GM12864 (cell line): ENCODE data around the gene SMIM5.
"Not testable (repeated sequence)": the region's sequence is repeated elsewhere in the genome, so short reads cannot be mapped to it uniquely, and the experiment has no call there.

Source experiments
- DNase-seq: peaks from one replicate; pipeline ENCODE4 v3.0.0-alpha.2; 2011; ENCODE audit warnings: low read depth
- H3K4me3 ChIP-seq: 2 replicates; pipeline ENCODE4 v1.5.1; 2011; ENCODE audit warnings: mild to moderate bottlenecking, low read depth, low read length, control low read depth
- CTCF ChIP-seq: IDR thresholded peaks from 2 replicates; pipeline ENCODE4 v1.5.1; 2011; ENCODE audit warnings: low read depth, mild to moderate bottlenecking, moderate library complexity, low read length, control low read depth, inconsistent platforms; ENCODE audit errors: missing control alignments

The SMIM5 gene

GRCh38 chr17:75637143-75637538 lies 3.9 kb downstream of the SMIM5 start:
- TF ChIP-seq CTCF = no peak
- no peak for DNase-seq
- H3K4me3 ChIP-seq = no peak overlapping the region

DNA sequence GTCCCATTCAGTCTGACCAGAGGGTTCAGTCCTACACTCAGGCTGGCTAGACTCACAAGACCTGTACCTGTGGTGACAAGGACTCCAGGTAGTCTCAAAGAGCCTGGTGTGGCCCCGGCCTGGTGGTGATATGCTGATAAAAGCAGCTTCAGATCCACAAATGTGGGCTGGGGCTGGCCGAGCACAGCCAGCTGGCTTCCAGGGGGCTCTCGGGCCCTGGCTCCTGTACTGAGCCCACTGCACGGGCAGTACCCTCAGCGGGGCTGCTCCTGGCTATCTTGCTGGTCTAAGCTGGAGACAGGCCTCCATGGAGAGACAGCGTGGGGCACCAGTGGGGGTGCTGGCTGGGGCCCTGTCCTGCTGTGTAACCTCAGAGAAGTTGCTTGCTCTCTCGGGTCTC lies 4.3 kb downstream of the SMIM5 start:
- no peak overlapping the region for H3K4me3 ChIP-seq
- TF ChIP-seq CTCF = no peak
- DNase-seq = no peak

DNA sequence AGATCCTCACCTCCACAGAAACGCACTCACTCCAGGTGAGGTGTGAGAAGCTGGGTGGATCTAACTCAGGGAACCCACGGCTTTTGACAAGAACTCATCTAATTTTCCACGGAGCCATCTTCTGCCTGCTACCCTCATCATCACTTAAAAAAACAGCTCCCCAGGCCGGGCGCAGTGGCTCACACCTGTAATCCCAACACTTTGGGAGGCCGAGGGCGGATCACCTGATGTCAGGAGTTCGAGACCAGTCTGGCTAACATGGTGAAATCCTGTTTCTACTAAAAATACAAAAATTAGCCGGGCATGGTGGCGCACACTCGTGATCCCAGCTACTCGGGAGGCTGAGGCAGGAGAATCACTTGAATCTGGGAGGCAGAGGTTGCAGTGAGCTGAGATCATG lies 4.8 kb downstream of the SMIM5 start:
- DNase-seq, H3K4me3 ChIP-seq: not testable (repeated sequence)

DNA sequence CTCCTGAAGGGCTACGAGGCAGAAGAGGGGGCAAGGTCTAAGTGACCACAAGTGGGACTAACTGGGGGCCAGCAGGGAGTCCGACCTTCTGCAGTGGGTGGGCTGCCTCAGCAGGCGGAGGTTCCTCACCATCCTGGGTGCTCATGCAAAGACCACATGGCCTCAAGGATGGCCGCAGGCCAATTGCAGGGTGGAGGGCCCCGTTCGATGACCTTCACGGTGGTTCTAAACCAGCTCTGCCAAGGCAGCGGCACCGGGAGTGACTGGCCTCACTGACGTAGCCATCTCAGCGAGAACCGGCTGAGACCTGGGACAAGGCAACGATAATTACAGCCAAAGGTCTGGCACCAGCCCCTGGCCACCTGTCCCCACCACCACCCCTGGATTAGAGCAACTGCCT lies 5.7 kb downstream of the SMIM5 start:
- no peak for TF ChIP-seq CTCF
- H3K4me3 ChIP-seq = no peak overlapping the region
- no peak for DNase-seq

DNA sequence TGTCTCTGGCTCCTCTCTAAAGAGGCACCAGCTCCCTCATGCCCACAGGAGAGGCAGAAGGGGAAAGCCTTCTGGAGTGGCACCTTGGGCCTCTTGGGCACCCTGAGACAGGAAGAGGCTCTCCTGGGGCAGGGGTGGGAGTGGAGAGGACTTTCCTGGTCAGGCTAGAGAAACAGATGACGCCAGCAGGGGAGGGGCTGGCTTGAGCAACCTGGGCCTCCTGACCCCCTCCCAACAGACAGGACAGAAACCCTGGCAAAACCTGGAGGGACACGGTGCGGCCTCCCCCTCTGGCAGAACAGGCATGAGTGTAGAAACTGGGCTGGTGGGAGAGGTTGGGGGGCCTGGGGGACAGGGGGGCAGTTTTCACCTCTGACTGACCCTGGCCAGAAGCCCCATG lies 6.1 kb downstream of the SMIM5 start:
- no peak for DNase-seq
- TF ChIP-seq CTCF = no peak
- H3K4me3 ChIP-seq = no peak overlapping the region

DNA sequence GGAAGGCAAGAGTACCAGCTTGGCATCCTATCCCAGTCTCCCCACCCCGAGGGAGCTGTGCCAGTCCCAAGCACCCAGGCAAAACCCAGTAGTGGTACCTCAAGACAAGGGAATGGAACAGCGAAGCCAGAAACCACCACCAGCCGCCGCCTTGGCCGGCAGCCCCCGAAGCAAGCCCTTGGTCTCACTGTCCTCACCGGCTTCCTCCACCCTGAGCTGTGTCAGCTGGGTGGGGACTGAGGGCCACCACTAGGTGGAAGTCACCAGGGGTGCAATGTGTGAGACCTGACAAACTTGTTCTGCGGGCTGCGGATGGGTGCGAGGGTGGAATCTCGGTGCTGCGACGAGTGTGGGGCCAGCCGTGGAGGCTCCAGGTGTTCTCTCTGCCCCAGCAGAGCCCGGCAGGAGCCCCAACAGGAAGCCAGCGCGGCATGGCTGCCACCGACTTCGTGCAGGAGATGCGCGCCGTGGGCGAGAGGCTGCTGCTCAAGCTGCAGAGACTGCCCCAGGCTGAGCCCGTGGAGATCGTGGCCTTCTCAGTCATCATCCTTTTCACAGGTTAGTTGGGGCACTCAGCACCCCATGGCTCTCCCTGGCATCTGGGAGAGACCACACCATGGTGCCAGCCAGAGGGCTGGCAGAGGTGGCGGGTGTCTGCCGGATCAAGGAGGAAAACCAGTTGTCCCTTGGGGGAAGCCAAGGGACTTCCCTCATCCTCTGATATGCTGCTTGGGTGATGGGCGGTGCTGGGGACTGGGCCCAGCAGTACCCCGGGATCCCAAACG lies 6.7 kb downstream of the SMIM5 start:
- no peak overlapping the region for H3K4me3 ChIP-seq
- DNase-seq = no peak

DNA sequence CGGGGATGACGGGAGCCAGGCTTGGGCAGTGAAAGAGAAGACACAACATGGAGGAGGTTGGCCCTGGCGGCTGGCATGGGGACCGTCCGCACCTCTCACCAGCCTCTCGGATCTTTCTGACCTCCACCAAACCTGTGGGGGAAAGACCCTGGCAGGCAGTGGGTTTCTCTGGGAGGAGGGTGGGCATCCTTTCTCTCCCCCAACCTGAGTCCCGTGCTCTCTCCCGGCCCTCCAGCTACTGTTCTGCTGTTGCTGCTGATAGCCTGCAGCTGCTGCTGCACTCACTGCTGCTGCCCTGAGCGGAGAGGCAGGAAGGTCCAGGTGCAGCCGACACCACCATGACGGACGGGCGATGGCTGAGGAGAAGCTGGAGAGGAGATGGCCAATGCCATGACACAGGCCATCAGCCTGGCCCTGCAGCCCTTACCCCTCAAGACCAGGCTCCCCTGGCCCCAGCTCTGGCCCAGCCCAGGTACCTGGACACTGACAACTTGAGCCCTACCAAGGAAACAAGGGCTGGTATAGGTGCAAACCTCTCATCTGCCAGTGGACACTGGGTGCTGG lies 7.4 kb downstream of the SMIM5 start:
- TF ChIP-seq CTCF = no peak
- H3K4me3 ChIP-seq = no peak overlapping the region
- no peak for DNase-seq

More for the DNA sequence above, 6.7 kb downstream of the SMIM5 start:
- no peak for TF ChIP-seq CTCF
